ENCODE data around the gene SPG7.

DNA sequence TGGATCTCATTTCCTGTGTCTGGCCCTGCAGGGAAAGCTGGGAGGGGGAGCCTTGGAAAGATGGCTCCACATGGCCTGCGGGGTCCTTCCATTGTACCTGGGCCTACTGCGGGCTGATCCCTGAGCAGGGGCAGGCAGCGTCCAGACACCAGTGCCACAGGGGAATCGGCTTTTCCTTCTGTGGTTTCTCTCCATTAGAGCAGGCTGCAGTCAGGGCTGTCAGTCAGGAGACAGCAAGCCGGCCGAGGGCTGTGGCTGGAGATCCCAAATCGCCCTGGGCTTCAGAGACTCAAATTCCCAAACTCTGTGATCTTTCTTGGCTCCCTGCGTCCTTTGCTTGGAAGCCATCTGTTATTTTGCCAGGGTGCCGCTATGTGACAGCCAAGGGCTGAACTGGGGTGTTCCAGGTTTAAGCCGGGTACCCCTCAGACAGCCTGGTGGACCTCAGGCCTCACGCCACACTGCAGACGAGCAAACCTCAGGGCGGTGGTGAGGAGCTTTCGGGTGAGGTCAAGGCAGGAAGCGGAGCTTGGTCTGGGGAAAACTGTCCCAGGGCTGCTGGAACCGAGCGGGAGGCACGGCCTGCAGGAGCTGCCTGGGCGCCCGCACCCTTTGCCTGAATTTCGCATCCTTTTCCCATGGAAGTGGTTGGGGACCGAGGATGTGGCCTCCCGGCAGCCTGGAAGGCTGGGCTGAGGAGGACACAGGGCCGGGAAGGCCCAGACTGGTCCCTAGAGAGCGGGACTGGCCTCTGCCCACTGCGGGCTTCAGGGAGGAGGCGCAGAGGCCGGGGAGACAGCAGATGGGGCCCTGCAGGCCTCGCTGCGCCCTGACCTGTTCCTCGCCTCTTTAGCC, 65.8 kb downstream of the SPG7 start:
- TF ChIP-seq, protein P1, sequence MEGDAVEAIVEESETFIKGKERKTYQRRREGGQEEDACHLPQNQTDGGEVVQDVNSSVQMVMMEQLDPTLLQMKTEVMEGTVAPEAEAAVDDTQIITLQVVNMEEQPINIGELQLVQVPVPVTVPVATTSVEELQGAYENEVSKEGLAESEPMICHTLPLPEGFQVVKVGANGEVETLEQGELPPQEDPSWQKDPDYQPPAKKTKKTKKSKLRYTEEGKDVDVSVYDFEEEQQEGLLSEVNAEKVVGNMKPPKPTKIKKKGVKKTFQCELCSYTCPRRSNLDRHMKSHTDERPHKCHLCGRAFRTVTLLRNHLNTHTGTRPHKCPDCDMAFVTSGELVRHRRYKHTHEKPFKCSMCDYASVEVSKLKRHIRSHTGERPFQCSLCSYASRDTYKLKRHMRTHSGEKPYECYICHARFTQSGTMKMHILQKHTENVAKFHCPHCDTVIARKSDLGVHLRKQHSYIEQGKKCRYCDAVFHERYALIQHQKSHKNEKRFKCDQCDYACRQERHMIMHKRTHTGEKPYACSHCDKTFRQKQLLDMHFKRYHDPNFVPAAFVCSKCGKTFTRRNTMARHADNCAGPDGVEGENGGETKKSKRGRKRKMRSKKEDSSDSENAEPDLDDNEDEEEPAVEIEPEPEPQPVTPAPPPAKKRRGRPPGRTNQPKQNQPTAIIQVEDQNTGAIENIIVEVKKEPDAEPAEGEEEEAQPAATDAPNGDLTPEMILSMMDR (IDR thresholded peaks at IDR 0.05; ENCODE audit: insufficient read depth, low read length): no peak
- no peak for TF ChIP-seq GABPA (IDR thresholded peaks at IDR 0.05; ENCODE audit: low read depth)
- TF ChIP-seq POLR2AphosphoS5 (IDR thresholded peaks at IDR 0.05; ENCODE audit: low read depth): no peak
- TF ChIP-seq, protein P2, sequence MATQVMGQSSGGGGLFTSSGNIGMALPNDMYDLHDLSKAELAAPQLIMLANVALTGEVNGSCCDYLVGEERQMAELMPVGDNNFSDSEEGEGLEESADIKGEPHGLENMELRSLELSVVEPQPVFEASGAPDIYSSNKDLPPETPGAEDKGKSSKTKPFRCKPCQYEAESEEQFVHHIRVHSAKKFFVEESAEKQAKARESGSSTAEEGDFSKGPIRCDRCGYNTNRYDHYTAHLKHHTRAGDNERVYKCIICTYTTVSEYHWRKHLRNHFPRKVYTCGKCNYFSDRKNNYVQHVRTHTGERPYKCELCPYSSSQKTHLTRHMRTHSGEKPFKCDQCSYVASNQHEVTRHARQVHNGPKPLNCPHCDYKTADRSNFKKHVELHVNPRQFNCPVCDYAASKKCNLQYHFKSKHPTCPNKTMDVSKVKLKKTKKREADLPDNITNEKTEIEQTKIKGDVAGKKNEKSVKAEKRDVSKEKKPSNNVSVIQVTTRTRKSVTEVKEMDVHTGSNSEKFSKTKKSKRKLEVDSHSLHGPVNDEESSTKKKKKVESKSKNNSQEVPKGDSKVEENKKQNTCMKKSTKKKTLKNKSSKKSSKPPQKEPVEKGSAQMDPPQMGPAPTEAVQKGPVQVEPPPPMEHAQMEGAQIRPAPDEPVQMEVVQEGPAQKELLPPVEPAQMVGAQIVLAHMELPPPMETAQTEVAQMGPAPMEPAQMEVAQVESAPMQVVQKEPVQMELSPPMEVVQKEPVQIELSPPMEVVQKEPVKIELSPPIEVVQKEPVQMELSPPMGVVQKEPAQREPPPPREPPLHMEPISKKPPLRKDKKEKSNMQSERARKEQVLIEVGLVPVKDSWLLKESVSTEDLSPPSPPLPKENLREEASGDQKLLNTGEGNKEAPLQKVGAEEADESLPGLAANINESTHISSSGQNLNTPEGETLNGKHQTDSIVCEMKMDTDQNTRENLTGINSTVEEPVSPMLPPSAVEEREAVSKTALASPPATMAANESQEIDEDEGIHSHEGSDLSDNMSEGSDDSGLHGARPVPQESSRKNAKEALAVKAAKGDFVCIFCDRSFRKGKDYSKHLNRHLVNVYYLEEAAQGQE (IDR thresholded peaks at IDR 0.05; ENCODE audit: insufficient replicate concordance, low read depth): no peak
- no peak for TF ChIP-seq SPI1 (IDR thresholded peaks at IDR 0.05; ENCODE audit: borderline replicate concordance, low read depth)

Data from HL-60 (cell line).